Measurements from ENCODE around the gene RNF123.

DNA sequence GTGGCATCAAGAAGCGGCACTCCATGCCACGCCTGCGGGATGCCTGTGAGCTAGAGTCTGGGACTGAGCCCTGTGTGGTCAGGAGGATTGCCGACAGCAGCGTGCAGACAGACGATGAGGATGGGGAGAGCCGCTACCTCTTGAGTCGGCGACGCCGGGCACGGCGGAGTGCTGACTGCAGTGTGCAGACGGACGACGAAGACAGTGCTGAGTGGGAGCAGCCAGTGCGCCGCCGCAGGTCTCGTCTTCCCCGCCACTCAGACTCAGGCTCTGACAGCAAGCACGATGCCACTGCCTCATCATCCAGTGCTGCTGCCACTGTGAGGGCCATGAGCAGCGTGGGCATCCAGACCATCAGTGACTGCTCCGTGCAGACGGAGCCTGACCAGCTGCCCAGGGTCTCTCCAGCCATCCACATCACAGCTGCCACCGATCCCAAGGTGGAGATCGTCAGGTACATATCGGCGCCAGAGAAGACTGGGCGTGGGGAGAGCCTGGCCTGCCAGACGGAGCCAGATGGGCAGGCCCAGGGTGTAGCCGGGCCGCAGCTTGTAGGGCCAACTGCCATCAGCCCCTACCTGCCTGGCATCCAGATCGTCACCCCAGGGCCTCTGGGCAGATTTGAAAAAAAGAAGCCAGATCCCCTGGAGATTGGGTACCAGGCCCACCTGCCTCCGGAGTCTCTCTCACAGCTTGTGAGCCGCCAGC lies 32.0 kb upstream of the RNF123 start:
- TF ChIP-seq, protein P1, sequence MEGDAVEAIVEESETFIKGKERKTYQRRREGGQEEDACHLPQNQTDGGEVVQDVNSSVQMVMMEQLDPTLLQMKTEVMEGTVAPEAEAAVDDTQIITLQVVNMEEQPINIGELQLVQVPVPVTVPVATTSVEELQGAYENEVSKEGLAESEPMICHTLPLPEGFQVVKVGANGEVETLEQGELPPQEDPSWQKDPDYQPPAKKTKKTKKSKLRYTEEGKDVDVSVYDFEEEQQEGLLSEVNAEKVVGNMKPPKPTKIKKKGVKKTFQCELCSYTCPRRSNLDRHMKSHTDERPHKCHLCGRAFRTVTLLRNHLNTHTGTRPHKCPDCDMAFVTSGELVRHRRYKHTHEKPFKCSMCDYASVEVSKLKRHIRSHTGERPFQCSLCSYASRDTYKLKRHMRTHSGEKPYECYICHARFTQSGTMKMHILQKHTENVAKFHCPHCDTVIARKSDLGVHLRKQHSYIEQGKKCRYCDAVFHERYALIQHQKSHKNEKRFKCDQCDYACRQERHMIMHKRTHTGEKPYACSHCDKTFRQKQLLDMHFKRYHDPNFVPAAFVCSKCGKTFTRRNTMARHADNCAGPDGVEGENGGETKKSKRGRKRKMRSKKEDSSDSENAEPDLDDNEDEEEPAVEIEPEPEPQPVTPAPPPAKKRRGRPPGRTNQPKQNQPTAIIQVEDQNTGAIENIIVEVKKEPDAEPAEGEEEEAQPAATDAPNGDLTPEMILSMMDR (IDR thresholded peaks at IDR 0.05), result no peak
- TF ChIP-seq POLR2A (IDR thresholded peaks at IDR 0.05), result no peak

Measured in right lobe of liver (tissue), 4 donors.